ENCODE results near the gene HOTAIR.
A peak's percentile ranks its signal among the peaks of the same experiment; 100 is the strongest.

HOTAIR gene

DNA sequence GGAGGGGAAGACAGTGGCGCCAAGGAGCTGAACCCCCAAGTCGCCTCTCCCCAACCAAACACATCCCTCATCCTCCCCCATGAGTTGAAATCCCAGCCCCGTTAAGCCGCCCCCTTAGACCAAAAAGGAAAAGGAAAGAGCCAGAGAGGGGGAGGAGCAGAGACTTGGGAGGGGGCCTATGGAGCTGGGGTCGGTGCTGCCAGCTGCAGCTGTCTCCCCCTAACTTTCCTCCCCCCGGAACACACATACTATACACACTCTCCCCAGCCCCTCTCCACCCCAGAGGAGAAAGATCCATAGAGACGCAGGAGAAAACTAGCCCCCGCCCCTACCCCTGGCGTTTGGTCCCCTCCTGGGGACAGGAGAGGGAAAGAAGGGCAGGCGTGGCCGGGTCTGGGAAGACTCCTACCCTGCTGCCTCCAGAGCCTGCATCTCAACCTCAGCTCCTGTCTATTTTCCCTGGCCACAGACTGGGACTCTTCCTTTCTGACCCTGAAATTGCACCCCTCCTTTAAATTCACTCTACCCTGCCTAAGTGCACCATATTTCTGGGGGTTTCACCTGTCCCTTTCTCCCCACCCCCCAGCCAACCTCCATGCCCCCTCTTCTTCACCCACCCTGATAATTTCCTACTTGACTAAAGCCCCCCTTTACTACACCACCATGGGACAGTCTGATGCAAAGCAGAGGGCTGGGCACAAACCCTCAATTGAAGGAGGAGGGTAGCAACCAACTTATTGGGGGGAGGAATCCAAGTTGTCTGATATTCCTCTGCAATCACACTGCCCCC, 23.6 kb upstream of the HOTAIR start:
- DNase-seq = no peak

- no peak for DNase-seq
Measured at GRCh38 chr12:53997204-53998109, 22.7 kb upstream of the HOTAIR start.

GRCh38 chr12:53996240-53997203, 21.8 kb upstream of the HOTAIR start:
- DNase-seq = no peak

- DNase-seq = no peak
Measured at GRCh38 chr12:53995378-53996239, 20.9 kb upstream of the HOTAIR start.

DNA sequence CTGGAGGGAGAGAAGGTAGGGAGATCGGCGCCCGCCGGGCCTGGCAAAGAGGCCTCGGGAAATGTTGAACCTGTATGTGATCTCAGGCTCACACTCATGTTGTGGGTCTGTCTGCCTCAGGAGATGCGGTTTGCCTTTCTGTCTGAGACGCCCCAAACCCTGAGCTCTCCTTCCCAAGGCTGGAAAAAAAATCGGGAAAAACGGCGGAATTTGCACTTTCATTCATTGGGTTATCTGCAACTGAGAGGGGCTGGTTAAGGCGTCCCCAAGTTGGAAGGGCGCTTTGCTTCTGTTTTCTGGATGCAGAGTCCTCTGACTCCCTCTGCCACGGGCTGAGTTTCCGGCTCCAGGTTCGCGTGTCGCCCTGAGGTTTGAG, 20.2 kb upstream of the HOTAIR start:
- no peak for DNase-seq

DNA sequence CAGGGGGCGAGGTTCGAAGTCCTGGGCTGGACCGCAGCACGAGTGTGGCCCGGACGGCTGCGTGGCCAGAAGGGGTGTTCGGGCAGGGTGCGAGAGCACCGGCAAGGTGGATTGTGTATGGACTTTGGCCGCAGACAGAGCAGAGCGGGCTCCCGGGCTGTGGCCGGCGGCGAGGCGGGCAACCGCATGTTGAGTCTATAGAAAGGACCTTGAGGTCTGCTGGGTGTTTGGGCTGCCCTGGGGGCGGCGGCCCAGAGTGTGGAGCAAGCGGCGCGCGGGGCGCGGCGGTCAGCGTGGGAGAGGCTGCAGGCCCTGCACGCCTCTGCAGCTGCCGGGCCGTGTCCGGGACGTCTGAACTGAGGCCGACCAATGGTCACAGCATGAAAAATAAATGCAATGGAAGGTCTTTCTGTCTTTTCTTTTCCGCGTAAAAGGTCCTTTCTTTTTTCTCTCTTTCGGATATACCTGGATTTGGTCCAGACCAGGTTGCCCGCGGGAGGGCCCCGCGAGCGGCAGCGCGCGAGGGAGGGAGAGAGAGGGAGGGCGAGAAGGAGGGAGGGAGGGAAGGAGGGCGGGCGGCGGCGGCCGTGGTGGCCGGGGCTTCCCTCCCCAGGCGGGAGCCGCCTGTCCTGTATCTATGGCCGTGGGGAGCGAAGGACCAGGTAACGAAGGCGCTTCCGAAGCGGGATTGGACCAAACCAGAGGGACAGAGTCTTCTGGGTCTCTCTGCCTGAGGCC, 19.7 kb upstream of the HOTAIR start:
- no peak for DNase-seq

DNA sequence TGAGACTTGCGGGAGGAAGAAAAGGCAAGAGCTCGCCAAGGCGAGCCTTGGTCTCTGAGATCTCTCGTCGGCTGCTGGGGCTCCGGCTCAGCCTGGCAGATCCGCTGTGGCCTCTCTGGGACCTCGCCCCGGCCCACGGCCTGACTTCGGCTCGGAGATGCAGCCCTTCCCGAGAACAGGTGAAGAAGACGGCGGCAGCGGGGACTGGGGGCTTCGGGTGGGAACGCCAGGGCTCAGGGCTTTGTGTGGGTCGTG, 19.2 kb upstream of the HOTAIR start:
- DNase-seq = no peak

DNA sequence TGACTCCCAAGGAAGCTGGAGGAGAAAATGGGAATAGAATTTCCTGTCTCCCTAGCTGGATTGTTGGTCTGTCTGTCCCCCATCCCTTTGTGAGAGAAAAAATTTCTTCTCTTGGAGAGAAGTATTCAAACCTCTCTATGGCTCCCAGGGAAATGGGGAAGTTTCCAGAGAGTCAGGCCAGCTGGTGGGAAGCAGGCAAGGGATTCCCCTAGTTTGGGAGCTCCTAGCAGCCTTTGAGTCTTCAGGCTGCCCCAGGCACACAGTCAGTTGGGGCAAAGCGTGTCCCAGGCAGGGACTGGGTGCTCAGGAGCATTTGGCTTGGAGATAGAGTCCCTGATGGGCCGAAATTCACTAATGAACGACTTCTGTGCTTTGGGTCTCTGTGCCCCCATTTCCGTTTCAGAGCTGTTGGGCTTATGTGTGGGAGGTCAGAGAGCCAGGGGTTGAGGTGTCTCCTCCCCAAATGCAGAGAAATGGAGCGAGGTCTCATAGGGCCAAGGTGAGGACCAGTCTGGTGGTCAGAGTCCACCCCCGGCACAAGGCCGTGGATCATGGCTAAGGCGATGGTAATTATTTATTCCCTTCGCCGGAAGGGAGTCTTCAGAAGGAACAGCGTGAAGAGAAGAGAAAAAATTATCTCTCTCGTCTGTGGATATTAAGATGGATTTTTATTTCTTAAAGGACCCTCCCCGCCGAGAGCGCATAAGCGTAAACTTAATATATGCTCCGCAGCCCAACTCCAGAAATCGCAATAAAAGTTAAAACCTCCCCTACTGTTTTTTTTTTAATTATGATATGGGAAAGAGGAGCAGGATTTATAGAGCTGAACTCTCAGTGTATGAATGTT, 18.6 kb upstream of the HOTAIR start:
- no peak for DNase-seq

- DNase-seq = no peak
Measured at GRCh38 chr12:53992377-53992889, 17.7 kb upstream of the HOTAIR start.

GRCh38 chr12:53991077-53991460, 16.3 kb upstream of the HOTAIR start:
- no peak for DNase-seq

GRCh38 chr12:53990311-53991076, 15.7 kb upstream of the HOTAIR start:
- no peak for DNase-seq

DNA sequence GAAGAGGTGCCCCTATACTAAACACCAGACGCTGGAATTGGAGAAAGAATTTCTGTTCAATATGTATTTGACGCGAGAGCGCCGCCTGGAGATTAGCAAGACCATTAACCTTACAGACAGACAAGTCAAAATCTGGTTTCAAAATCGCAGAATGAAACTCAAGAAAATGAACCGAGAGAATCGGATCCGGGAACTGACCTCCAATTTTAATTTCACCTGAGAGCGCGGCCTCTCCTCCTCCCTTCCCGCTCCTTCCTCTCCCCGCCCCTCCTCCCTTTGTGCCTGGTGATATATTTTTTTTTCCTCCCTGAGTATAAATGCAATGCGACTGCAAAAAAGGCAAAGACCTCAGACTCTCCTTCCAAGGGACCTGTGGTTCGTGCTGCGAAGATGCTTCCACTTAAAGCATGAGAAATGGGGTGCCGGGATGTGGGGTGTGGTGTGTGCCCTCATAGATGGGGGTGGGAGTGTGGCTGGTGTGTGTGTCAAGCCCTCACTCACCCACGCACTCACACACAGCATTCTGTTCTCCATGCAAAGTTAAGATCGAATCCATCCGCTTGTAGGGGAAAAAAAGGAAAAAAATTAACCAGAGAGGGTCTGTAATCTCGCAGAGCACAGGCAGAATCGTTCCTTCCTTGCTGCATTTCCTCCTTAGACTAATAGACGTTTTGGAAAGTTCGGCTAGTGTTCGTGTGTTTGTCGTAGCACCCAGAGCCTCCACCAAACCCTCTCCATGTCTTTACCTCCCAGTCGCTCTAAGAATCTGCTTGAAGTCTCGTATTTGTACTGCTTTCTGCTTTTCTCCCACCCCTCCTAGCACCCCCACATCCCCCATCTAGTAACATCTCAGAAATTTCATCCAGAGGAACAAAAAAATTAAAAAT, 14.7 kb upstream of the HOTAIR start:
- peak; percentile 23 for DNase-seq

- no peak for DNase-seq
Measured at GRCh38 chr12:53988541-53989226, 13.9 kb upstream of the HOTAIR start.

- DNase-seq = no peak
Measured at GRCh38 chr12:53987787-53988230, 13.1 kb upstream of the HOTAIR start.

DNA sequence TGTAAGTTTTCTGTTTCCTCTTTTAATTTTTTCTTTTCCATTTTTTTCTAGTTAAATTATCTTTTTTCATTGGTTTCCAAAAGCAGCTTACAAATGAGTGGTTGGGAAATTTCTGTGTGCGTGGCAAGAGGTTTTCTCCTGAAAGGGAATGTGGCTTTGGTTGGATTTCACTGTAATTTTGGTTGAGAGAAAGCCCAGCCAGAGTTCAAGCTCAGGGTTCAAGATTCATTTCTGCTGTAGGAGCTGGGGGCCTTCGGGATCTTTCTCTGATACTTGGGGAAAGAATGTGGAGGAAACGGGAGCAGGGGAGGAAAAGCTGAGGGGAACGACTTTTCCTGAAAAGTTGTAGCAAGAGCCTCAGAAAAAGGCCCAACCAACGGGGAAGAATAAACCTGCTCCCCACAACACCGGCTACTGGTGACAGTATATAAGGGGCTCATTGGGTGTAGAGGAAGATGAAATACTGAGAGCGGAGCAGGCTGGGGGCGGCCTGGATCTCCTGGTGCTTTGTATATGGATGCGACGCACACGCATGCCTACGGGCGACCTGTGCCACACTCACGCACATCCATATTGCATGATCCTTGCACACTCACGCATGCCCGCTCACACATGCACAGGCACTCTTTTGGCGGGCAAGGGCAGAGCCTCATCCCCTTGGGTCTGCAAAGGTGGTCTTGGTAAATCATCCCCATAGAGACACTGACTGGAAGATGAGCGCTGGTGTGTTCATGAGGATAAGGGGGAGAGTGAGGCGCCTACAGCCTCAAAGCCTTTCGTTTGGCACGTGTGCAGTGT, 12.1 kb upstream of the HOTAIR start:
- DNase-seq = no peak

DNA sequence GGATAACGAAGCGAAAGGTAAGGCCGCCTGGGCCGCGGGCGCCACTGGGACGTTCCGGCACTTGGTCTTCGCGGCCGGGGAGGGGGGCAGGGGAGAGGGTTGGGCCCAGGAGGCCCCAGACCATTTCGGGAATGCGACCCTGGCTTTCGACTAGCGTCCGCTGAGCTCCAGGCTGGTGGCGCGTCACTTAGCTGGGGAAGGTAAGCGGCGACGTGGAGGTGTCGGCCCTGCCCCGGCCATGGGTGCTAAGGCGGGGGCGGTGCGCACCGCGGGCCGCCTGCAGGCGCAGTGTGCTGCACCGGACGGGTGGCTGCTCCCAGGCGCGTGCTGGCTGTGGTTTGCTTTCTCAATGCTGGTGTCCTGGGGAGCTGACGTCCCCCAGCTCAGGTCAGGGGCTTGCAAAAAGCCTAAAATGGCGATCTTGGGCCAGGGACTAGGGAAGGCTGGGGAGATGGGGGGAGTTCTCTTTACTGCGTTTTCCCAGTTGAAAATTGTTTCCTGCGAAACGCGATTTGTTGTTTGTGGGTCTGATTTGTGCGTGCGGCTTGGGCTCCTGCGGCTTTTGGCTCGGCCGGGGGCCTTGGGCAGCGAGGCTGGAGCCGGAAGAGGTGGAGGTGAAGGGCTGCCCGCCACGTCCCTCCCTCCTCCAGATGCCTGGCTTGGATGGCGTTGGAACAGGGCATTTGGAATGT, 11.4 kb upstream of the HOTAIR start:
- no peak for DNase-seq

All from GDM1 (cell line).